ENCODE results near the gene NDUFAF5.

- TF ChIP-seq, protein P1, sequence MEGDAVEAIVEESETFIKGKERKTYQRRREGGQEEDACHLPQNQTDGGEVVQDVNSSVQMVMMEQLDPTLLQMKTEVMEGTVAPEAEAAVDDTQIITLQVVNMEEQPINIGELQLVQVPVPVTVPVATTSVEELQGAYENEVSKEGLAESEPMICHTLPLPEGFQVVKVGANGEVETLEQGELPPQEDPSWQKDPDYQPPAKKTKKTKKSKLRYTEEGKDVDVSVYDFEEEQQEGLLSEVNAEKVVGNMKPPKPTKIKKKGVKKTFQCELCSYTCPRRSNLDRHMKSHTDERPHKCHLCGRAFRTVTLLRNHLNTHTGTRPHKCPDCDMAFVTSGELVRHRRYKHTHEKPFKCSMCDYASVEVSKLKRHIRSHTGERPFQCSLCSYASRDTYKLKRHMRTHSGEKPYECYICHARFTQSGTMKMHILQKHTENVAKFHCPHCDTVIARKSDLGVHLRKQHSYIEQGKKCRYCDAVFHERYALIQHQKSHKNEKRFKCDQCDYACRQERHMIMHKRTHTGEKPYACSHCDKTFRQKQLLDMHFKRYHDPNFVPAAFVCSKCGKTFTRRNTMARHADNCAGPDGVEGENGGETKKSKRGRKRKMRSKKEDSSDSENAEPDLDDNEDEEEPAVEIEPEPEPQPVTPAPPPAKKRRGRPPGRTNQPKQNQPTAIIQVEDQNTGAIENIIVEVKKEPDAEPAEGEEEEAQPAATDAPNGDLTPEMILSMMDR (IDR thresholded peaks at IDR 0.05; ENCODE audit: control extremely low read depth in 1 of 3, insufficient read depth in 1 of 3, low read depth in 1 of 3, low read length in 3 of 3) = no peak
- TF ChIP-seq POLR2AphosphoS5 (IDR thresholded peaks at IDR 0.05; ENCODE audit: low read depth, low read length) (no peak), RBBP5 (IDR thresholded peaks at IDR 0.05; ENCODE audit: borderline replicate concordance, low read depth, low read length) (no peak), SP1 (IDR thresholded peaks at IDR 0.05; ENCODE audit: low read depth, low read length) (no peak), CREB1 (IDR thresholded peaks at IDR 0.05) (no peak), NANOG (IDR thresholded peaks at IDR 0.05; ENCODE audit: insufficient read depth, low read depth, low read length, poor library complexity, severe bottlenecking) (no peak), CHD1 (IDR thresholded peaks at IDR 0.05; ENCODE audit: low read depth, low read length) (no peak), ATF2 (IDR thresholded peaks at IDR 0.05; ENCODE audit: low read length) (no peak), EZH2 (IDR thresholded peaks at IDR 0.05; ENCODE audit: low read depth, low read length, severe bottlenecking) (no peak), POLR2A (IDR thresholded peaks at IDR 0.05; ENCODE audit: control extremely low read depth in 1 of 2, low read depth in 2 of 2, low read length in 2 of 2) (no peak)
Measured at GRCh38 chr20:13799040-13799439, 14.2 kb downstream of the NDUFAF5 start.
